ENCODE data around the gene PRPF6. TPM values are rescaled to one million over a fixed set of nuclear protein-coding genes. Genes with fewer than 3 reads are reported as not detected.

PRPF6 gene
- total and polyA plus RNA-seq, 2 of the 13 experiments (the other 11 are each of a cell fraction or from before 2014, with no cell fraction given), result 63.7 to 101 TPM

GRCh38 chr20:64041781-64042053 is 60.8 kb downstream of the PRPF6 start (continued):
- TF ChIP-seq TCF12 (IDR thresholded peaks at IDR 0.05) (no peak), TCF12 (CRISPR knock-in tag; IDR thresholded peaks at IDR 0.05) (no peak), MTF1 (CRISPR knock-in tag; IDR thresholded peaks at IDR 0.05) (no peak), ZNF12 (CRISPR knock-in tag; IDR thresholded peaks at IDR 0.05) (no peak), MTA1 (CRISPR knock-in tag; IDR thresholded peaks at IDR 0.05; ENCODE audit: borderline replicate concordance) (no peak), ZNF121 (CRISPR knock-in tag; IDR thresholded peaks at IDR 0.05) (no peak), AGO2 (optimal IDR thresholded peaks at IDR 0.05; ENCODE audit: low read depth, low read length) (no peak), ZBTB4 (CRISPR knock-in tag; IDR thresholded peaks at IDR 0.05; ENCODE audit: borderline replicate concordance) (no peak), ZNF75D (CRISPR knock-in tag; IDR thresholded peaks at IDR 0.05; ENCODE audit: borderline replicate concordance) (no peak), MTERF4 (CRISPR knock-in tag; IDR thresholded peaks at IDR 0.05) (no peak), ETV5 (CRISPR knock-in tag; IDR thresholded peaks at IDR 0.05; ENCODE audit: borderline replicate concordance) (no peak), KLF13 (CRISPR knock-in tag; IDR thresholded peaks at IDR 0.05) (no peak), ZNF512B (CRISPR knock-in tag; IDR thresholded peaks at IDR 0.05; ENCODE audit: borderline replicate concordance) (no peak), SIN3A (IDR thresholded peaks at IDR 0.05; ENCODE audit: borderline replicate concordance, low read depth, low read length) (no peak; the same call in 1 of the 2 replicates), FOXM1 (CRISPR knock-in tag; IDR thresholded peaks at IDR 0.05) (no peak), ZGPAT (CRISPR knock-in tag; IDR thresholded peaks at IDR 0.05) (no peak), THAP11 (CRISPR knock-in tag; IDR thresholded peaks at IDR 0.05) (no peak), HOXA3 (CRISPR knock-in tag; IDR thresholded peaks at IDR 0.05) (no peak), ZNF841 (CRISPR knock-in tag; IDR thresholded peaks at IDR 0.05; ENCODE audit: borderline replicate concordance) (no peak), ZNF264 (CRISPR knock-in tag; IDR thresholded peaks at IDR 0.05) (no peak), BRD4 (CRISPR knock-in tag; IDR thresholded peaks at IDR 0.05) (0 out of 2 replicates have a peak, but pooled peaks have one; percentile 60), ESRRA (CRISPR knock-in tag; IDR thresholded peaks at IDR 0.05; ENCODE audit: low read depth) (no peak), NFE2 (CRISPR knock-in tag; IDR thresholded peaks at IDR 0.05) (no peak), CBX5 (CRISPR knock-in tag; IDR thresholded peaks at IDR 0.05; ENCODE audit: borderline replicate concordance) (no peak), MXD3 (CRISPR knock-in tag; IDR thresholded peaks at IDR 0.05) (no peak)

All from HepG2 (cell line).